Skin of body (tissue), 2 donors: Measurements from ENCODE around the gene ENAH. TPM values are rescaled to one million over a fixed set of nuclear protein-coding genes. Genes with fewer than 3 reads are reported as not detected.
"Not testable (repeated sequence)": the region's sequence is repeated elsewhere in the genome, so short reads cannot be mapped to it uniquely, and the experiment has no call there.

ENCODE experiments used
- DNase-seq: peaks from one replicate; lab custom pipeline; 2025; lab: John Stamatoyannopoulos, UW
- total RNA-seq: library from RNA; depleted of rRNA; stranded (reverse); fragments of >200 nt; gene quantifications from one replicate; pipeline ENCODE4 v1.2.3, GENCODE V29; 2014

The ENAH gene
- total RNA-seq, 1 donor from 2014 or later: 51.3 TPM

DNA sequence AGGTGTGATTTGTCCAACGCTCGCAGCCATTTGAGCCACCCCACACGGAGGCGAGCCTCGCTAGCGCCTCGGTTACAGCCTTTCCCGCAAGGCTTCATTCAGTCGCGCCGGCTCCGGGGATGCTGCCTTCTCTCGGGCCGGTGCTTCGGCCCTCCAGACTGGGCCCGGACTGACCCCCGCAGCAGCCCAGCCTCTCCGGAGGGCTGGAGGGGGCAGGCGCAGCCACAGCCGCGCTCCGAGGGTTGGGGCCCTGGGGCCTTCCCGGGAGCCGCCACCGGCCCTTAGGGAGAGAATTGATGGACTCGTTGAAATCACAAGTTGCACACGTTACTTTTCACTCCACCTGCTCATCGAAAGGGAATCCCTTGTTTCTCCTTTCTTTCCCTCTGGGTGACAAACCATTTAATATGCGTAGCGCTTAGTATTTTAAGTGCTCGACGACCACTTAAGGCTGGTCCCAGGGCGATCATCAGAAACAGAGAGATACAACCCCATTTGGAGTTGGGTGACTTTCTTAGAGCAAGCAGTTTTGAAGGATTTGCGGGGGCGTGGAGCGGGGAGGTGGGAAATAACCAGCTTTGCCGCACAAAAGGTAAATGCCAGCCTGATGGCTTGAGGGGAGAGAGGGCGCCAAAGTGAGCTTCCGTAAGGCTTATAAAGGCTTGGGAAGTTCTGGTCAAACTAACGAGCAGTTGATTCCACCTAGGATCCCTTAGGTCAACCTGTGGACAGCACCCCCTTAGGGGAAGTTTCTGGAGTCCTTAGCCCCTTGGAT lies 24.6 kb upstream of the ENAH start:
- no peak for DNase-seq

- no peak for DNase-seq
Observed at GRCh38 chr1:225674381-225674780, 21.5 kb upstream of the ENAH start.

GRCh38 chr1:225670806-225671733 lies 18.1 kb upstream of the ENAH start:
- DNase-seq: no peak

GRCh38 chr1:225670356-225670755 lies 17.4 kb upstream of the ENAH start:
- DNase-seq: no peak

- no peak for DNase-seq
Observed at GRCh38 chr1:225668222-225668621, 15.3 kb upstream of the ENAH start.

GRCh38 chr1:225667362-225667761 lies 14.4 kb upstream of the ENAH start:
- no peak for DNase-seq

DNA sequence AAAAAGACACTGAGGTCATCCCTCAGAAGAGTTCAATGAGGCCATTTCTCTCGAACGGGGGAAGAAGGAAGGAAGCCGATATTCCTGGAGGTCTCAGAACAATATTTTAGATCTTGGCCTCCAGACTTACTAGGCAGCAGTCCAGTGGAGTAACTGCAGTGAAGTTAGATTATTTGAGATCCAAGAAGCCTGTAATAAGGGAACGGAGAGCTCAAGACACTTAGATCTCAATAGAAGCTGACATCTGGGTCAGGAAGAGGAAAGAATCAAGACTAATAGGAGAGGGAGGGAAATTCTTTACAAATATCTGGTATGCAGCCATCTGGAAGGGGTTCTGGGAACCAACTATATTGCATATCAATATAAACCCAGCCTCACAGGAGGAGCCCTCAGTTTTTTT lies 13.6 kb upstream of the ENAH start:
- peak; percentile 84 for DNase-seq

DNA sequence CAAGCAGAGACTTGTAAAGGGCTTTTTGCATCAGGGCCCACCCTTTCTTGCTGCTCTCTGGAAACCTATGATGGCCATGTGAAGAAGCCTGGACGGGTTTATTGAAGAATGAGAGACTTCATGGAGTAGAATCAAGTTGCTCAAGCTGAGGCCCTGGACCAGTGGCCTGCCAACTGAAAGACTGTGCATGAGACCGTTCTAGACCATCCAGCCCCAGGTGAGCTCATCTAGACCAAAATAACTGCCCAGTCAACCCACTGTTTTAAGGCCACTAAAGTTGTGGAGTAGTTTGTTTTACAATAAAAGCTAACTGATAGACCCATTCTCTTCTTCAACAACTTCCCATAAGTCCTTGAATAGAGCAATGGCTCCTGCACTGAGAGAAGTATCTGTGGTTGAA lies 11.8 kb upstream of the ENAH start:
- no peak for DNase-seq

- DNase-seq: no peak
Observed at GRCh38 chr1:225662155-225662554, 9.2 kb upstream of the ENAH start.

- no peak for DNase-seq
Observed at GRCh38 chr1:225660544-225660946, 7.6 kb upstream of the ENAH start.

- peak; percentile 38 for DNase-seq
Observed at GRCh38 chr1:225658041-225658440, 5.1 kb upstream of the ENAH start.

GRCh38 chr1:225657462-225657989 lies 4.6 kb upstream of the ENAH start:
- no peak for DNase-seq

GRCh38 chr1:225656259-225656655 lies 3.3 kb upstream of the ENAH start:
- DNase-seq: not testable (repeated sequence)

GRCh38 chr1:225655509-225656258 lies 2.8 kb upstream of the ENAH start:
- peak; percentile 96 for DNase-seq

- no peak for DNase-seq
Observed at GRCh38 chr1:225654688-225655508, 2.0 kb upstream of the ENAH start.

- no peak for DNase-seq
Observed at GRCh38 chr1:225654277-225654597, 1.3 kb upstream of the ENAH start.

DNA sequence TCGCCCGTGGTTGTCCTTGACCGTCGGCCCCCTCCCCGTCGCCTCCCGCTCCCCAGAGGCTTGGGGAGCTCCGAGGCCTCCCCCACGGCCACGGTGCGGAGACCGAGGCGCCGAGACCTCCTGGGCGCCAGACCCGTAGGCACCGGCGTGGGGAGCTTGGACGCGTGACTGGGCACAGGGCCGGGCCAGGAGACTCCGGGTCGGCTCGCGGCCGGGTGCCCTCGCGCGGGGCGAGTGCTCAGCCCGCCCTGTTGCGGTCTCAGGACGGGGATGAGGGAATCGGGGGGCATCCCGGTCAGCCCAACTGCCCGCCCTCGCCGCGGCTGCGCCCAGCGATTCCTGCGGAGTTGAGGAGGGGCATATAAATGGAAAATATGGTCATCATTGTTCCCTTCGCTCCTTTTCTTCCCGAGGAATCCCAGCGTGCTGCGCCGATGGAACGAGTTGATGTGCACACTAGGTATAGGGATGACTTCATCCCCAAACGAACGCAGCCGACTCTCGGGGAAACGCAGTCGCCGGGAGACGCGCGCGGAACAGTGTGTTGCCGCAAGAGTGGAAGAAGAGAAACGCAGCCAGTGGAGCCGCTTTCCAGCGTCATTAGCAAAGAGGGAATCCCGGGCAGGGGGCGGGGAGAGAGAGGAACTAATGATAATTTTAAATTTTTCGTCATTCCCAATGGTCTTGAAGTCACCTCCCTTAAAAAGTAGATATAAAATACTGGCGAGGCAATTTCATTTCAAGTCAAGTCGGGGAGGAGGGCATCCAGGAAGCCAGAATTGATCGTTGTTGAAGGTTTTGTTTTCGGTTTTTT lies 747 bp upstream of the ENAH start:
- DNase-seq: peak; percentile 61

GRCh38 chr1:225651872-225652728 lies 823 bp downstream of the ENAH start:
- DNase-seq: peak; percentile 30

- DNase-seq: peak; percentile 22
Observed at GRCh38 chr1:225651376-225651871, 1.5 kb downstream of the ENAH start.
